IMR-90 (cell line): ENCODE results near the gene AMZ2. TPM values are rescaled to one million over a fixed set of nuclear protein-coding genes. Genes with fewer than 3 reads are reported as not detected.

ENCODE experiments used
- ATAC-seq: fragments of 200-7000 bp; cut with Tn5 transposase; 2 replicates; pipeline ENCODE4 v1.9.1; 2020; ENCODE audit warnings: low read depth, mild to moderate bottlenecking, moderate library complexity
- BruUV-seq: library from RNA; stranded (reverse); fragments of 400-500 nt; replicated peaks from 2 replicates; lab custom pipeline; 2021; lab: Mats Ljungman, UMichigan
- CTCF ChIA-PET: fragments of 300-600 bp; formaldehyde crosslinking; extraction: SDS; loops from one replicate; lab custom pipeline; 2021; ENCODE audit warnings: antibody characterized with exemption; lab: Yijun Ruan, JAX
- POLR2A ChIA-PET: fragments of 300-600 bp; sonication (Branson Sonifier 250); formaldehyde crosslinking; loops from one replicate; lab custom pipeline; 2022; ENCODE audit warnings: antibody characterized with exemption; ENCODE audit not compliant: unreplicated experiment; lab: Charles Lee
- DNase-seq: peaks from one replicate; pipeline ENCODE4 v3.0.0; 2013
- H2AFZ ChIP-seq: replicated peaks from 2 replicates; pipeline ENCODE3; 2013; ENCODE audit warnings: low read length, mild to moderate bottlenecking; ENCODE audit not compliant: poor library complexity
- H2AK5ac ChIP-seq: 2 replicates; pipeline ENCODE4 v1.6.1; 2013; ENCODE audit warnings: low read depth, low read length, inconsistent platforms
- H2AK9ac ChIP-seq: replicated peaks from 2 replicates; pipeline ENCODE3; 2013; ENCODE audit warnings: mild to moderate bottlenecking, low read depth, low read length, moderate library complexity; ENCODE audit not compliant: poor library complexity
- H2BK120ac ChIP-seq: 2 replicates; pipeline ENCODE4 v1.6.1; 2013; ENCODE audit warnings: low read depth, low read length, inconsistent platforms
- H2BK15ac ChIP-seq: 3 replicates; pipeline ENCODE4 v1.6.1; 2013; ENCODE audit warnings: low read depth, low read length, inconsistent platforms
- H2BK20ac ChIP-seq: 2 replicates; pipeline ENCODE4 v1.6.1; 2013; ENCODE audit warnings: low read depth, mild to moderate bottlenecking, inconsistent platforms, low read length, moderate library complexity
- H2BK5ac ChIP-seq: 2 replicates; pipeline ENCODE4 v1.6.1; 2013; ENCODE audit warnings: mild to moderate bottlenecking, low read depth, low read length, inconsistent platforms; ENCODE audit not compliant: poor library complexity, severe bottlenecking
- H3K14ac ChIP-seq: replicated peaks from 2 replicates; pipeline ENCODE4 v1.6.1; 2013; ENCODE audit warnings: low read depth, low read length, inconsistent platforms
- H3K18ac ChIP-seq: 2 replicates; pipeline ENCODE4 v1.6.1; 2013; ENCODE audit warnings: low read depth, low read length, control low read depth
- H3K23ac ChIP-seq: 2 replicates; pipeline ENCODE4 v1.6.1; 2013; ENCODE audit warnings: low read depth, low read length, inconsistent platforms
- H3K27ac ChIP-seq: 2 replicates; pipeline ENCODE4 v1.5.1; 2013; ENCODE audit warnings: mild to moderate bottlenecking, control low read depth, low read length; ENCODE audit not compliant: insufficient read depth
- H3K27me3 ChIP-seq: 2 replicates; pipeline ENCODE4 v1.6.1; 2013; ENCODE audit warnings: low read length; ENCODE audit not compliant: control insufficient read depth, insufficient read depth
- H3K36me3 ChIP-seq: 2 replicates; pipeline ENCODE4 v1.6.1; 2013; ENCODE audit warnings: low read length, mixed read lengths; ENCODE audit not compliant: control insufficient read depth, insufficient read depth
- H3K4ac ChIP-seq: 2 replicates; pipeline ENCODE4 v1.6.1; 2013; ENCODE audit warnings: low read depth, low read length, inconsistent platforms
- H3K4me1 ChIP-seq: 2 replicates; pipeline ENCODE4 v1.6.1; 2013; ENCODE audit warnings: low read length, mixed read lengths; ENCODE audit not compliant: control insufficient read depth, insufficient read depth
- H3K4me2 ChIP-seq: 2 replicates; pipeline ENCODE4 v1.6.1; 2013; ENCODE audit warnings: low read depth, mild to moderate bottlenecking, control low read depth, low read length, moderate library complexity
- H3K4me3 ChIP-seq: 2 replicates; pipeline ENCODE4 v1.5.1; 2013; ENCODE audit warnings: low read depth, mild to moderate bottlenecking, control low read depth, low read length, moderate library complexity; ENCODE audit not compliant: insufficient read depth
- H3K56ac ChIP-seq: 2 replicates; pipeline ENCODE4 v1.6.1; 2013; ENCODE audit warnings: low read length, inconsistent platforms; ENCODE audit not compliant: insufficient read depth; ENCODE audit errors: extremely low read depth
- H3K79me1 ChIP-seq, 2 experiments: 2 replicates each; pipeline ENCODE4 v1.6.1; 2013; ENCODE audit warnings: low read length in 2 of 2, inconsistent platforms in 1 of 2, low read depth in 1 of 2
- H3K9ac ChIP-seq: 2 replicates; pipeline ENCODE4 v1.6.1; 2013; ENCODE audit warnings: low read depth, low read length, control low read depth
- H3K9me1 ChIP-seq: 2 replicates; pipeline ENCODE4 v1.6.1; 2013; ENCODE audit warnings: low read length, inconsistent platforms; ENCODE audit not compliant: insufficient read depth
- H3K9me3 ChIP-seq: 2 replicates; pipeline ENCODE4 v1.6.1; 2013; ENCODE audit warnings: low read length; ENCODE audit not compliant: control insufficient read depth, insufficient read depth
- H4K20me1 ChIP-seq: 2 replicates; pipeline ENCODE4 v1.6.1; 2013; ENCODE audit warnings: low read length, inconsistent platforms; ENCODE audit not compliant: insufficient read depth
- H4K5ac ChIP-seq: 2 replicates; pipeline ENCODE4 v1.6.1; 2013; ENCODE audit warnings: mild to moderate bottlenecking, low read depth, low read length, control low read depth
- H4K8ac ChIP-seq, 2 experiments: 2 replicates each; pipeline ENCODE4 v1.6.1; 2013; ENCODE audit warnings: low read depth in 2 of 2, low read length in 2 of 2, control low read depth in 1 of 2, inconsistent platforms in 1 of 2
- H4K91ac ChIP-seq: 2 replicates; pipeline ENCODE4 v1.6.1; 2013; ENCODE audit warnings: low read depth, low read length, inconsistent platforms; ENCODE audit not compliant: insufficient read depth
- BHLHE40 ChIP-seq: fragments of 150-350 bp; IDR thresholded peaks from 2 replicates; pipeline ENCODE4 v1.6.1; 2016; ENCODE audit warnings: mild to moderate bottlenecking, low read depth, low read length
- CEBPB ChIP-seq: IDR thresholded peaks from 2 replicates; pipeline ENCODE4 v1.6.1; 2012; ENCODE audit warnings: low read depth, low read length, improper control_type of control experiment
- CHD1 ChIP-seq: IDR thresholded peaks from 2 replicates; pipeline ENCODE4 v1.6.1; 2012; ENCODE audit warnings: low read depth, low read length, improper control_type of control experiment
- ELK1 ChIP-seq: fragments of 150-350 bp; IDR thresholded peaks from 2 replicates; pipeline ENCODE4 v1.6.1; 2016; ENCODE audit warnings: low read depth, mild to moderate bottlenecking, low read length, moderate library complexity, borderline replicate concordance
- FOS ChIP-seq: fragments of 150-350 bp; IDR thresholded peaks from 2 replicates; pipeline ENCODE4 v1.6.1; 2016; ENCODE audit warnings: low read depth, low read length
- MAFK ChIP-seq: IDR thresholded peaks from 2 replicates; pipeline ENCODE4 v1.6.1; 2012; ENCODE audit warnings: low read depth, low read length, improper control_type of control experiment
- MAZ ChIP-seq: IDR thresholded peaks from 2 replicates; pipeline ENCODE4 v1.6.1; 2012; ENCODE audit warnings: low read depth, mild to moderate bottlenecking, low read length, improper control_type of control experiment, moderate library complexity, borderline replicate concordance
- MXI1 ChIP-seq: IDR thresholded peaks from 2 replicates; pipeline ENCODE4 v1.6.1; 2012; ENCODE audit warnings: low read depth, mild to moderate bottlenecking, low read length, moderate library complexity, borderline replicate concordance
- NFE2L2 ChIP-seq: fragments of 150-350 bp; IDR thresholded peaks from 2 replicates; pipeline ENCODE4 v1.6.1; 2016; ENCODE audit warnings: low read depth, mild to moderate bottlenecking, low read length
- POLR2A ChIP-seq: IDR thresholded peaks from 2 replicates; pipeline ENCODE4 v1.6.1; 2012; ENCODE audit warnings: mild to moderate bottlenecking, low read depth, low read length
- RCOR1 ChIP-seq: IDR thresholded peaks from 2 replicates; pipeline ENCODE4 v1.6.1; 2012; ENCODE audit warnings: mild to moderate bottlenecking, low read length, improper control_type of control experiment; ENCODE audit not compliant: insufficient replicate concordance
- RFX5 ChIP-seq: IDR thresholded peaks from 2 replicates; pipeline ENCODE4 v1.8.0; 2012; ENCODE audit warnings: low read depth, mild to moderate bottlenecking, low read length, moderate library complexity
- SMC3 ChIP-seq: fragments of 150-350 bp; IDR thresholded peaks from 2 replicates; pipeline ENCODE4 v1.6.1; 2016; ENCODE audit warnings: low read depth, mild to moderate bottlenecking, antibody characterized with exemption, low read length, moderate library complexity
- WGBS, 2 experiments: methylation state at CpG; one replicate each; pipeline versions ENCODE4 v1.1.5 to v1.1.7; 2013; ENCODE audit warnings: missing lambda C conversion rate in 2 of 2; ENCODE audit not compliant: insufficient read length in 1 of 2; ENCODE audit errors: extremely low coverage in 2 of 2; 5-methylcytosine and 5-hydroxymethylcytosine counted together
- dilution Hi-C: fragments of 300-500 bp; cut with HindIII; formaldehyde crosslinking; loops from one replicate; pipeline ENCODE4 v1.14.3; 2018; ENCODE audit warnings: low sequenced_read_pairs; ENCODE audit not compliant: unreplicated experiment
- in situ Hi-C: fragments of 300-500 bp; cut with MboI; formaldehyde crosslinking; loops from 3 replicates; pipeline ENCODE4 v1.14.3; 2019; ENCODE audit warnings: low sequenced_read_pairs, inconsistent platforms, mixed read lengths
- intact Hi-C: fragments of 100-400 bp; cut with micrococcal nuclease; formaldehyde crosslinking; loops from 2 replicates; pipeline ENCODE4 v1.10.0; 2022
- polyA plus RNA-seq, 3 experiments: library from polyadenylated mRNA; depleted of rRNA; stranded (reverse); fragments of >200 nt; gene quantifications; 2 replicates each; pipeline ENCODE4 v1.2.3, GENCODE V29; 2012; ENCODE audit warnings: low replicate concordance in 1 of 3
- total RNA-seq: library from RNA; depleted of rRNA; stranded (reverse); fragments of >200 nt; gene quantifications from 2 replicates; pipeline ENCODE4 v1.2.3, GENCODE V29; 2012
- TF ChIP-seq, protein P1 (sequence below): conservative IDR thresholded peaks from 2 replicates; pipeline ENCODE4 v1.5.1; 2012; ENCODE audit warnings: mild to moderate bottlenecking, low read depth, low read length, improper control_type of control experiment

The AMZ2 gene
- total and polyA plus RNA-seq, 2 of the 4 experiments (the other 2 are of a cell fraction) = 65.4 to 90.2 TPM

DNA sequence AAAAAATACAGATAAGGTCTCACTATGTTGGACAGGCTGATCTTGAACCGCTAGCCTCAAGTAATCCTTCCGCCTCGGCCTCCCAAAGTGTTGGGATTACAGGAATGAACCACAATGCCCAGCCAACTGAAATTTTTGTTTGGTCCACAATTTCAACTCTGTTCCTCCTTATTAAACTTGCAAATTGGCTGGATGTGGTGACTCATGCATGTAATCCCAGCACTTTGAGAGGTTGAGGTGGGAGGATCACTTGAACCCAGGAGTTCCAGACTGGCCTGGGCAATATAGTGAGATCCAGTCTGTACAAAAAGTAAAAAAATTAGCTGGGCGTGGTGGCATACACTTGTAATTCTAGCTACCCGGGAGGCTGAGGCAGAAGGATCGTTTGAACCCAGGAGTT lies 56.9 kb downstream of the AMZ2 start:
- no peak overlapping the region for H3K9ac ChIP-seq

More for the DNA sequence above, 56.9 kb downstream of the AMZ2 start:
- no peak overlapping the region for H3K18ac ChIP-seq
- no peaks in the 10 kb centered on the region for H3K36me3 ChIP-seq
- H3K79me1 ChIP-seq = no peaks in the 10 kb centered on the region
- H3K9me1 ChIP-seq = no peaks in the 10 kb centered on the region
- H4K5ac ChIP-seq = no peak overlapping the region
- intact Hi-C loops (no loop called here), dilution Hi-C loops (no loop called here), in situ Hi-C loops (no loop called here)
- H2AK5ac ChIP-seq = no peak overlapping the region
- H3K27ac ChIP-seq = no peak overlapping the region
- H4K20me1 ChIP-seq = no peaks in the 10 kb centered on the region
- H3K23ac ChIP-seq = no peak overlapping the region
- no peak overlapping the region for H3K4me2 ChIP-seq
- no peak overlapping the region for H2BK15ac ChIP-seq
- TF ChIP-seq MXI1 (no peak), POLR2A (no peak), MAFK (no peak), ELK1 (no peak), BHLHE40 (no peak), NFE2L2 (no peak), RCOR1 (no peak), SMC3 (no peak), MAZ (no peak), FOS (no peak), CEBPB (no peak), CHD1 (no peak), RFX5 (no peak)
- TF ChIP-seq, protein P1, sequence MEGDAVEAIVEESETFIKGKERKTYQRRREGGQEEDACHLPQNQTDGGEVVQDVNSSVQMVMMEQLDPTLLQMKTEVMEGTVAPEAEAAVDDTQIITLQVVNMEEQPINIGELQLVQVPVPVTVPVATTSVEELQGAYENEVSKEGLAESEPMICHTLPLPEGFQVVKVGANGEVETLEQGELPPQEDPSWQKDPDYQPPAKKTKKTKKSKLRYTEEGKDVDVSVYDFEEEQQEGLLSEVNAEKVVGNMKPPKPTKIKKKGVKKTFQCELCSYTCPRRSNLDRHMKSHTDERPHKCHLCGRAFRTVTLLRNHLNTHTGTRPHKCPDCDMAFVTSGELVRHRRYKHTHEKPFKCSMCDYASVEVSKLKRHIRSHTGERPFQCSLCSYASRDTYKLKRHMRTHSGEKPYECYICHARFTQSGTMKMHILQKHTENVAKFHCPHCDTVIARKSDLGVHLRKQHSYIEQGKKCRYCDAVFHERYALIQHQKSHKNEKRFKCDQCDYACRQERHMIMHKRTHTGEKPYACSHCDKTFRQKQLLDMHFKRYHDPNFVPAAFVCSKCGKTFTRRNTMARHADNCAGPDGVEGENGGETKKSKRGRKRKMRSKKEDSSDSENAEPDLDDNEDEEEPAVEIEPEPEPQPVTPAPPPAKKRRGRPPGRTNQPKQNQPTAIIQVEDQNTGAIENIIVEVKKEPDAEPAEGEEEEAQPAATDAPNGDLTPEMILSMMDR = no peak
- H4K8ac ChIP-seq = no peak overlapping the region
- no peak overlapping the region for H2BK120ac ChIP-seq
- no peak overlapping the region for H2BK5ac ChIP-seq
- H2AFZ ChIP-seq = no peak overlapping the region
- H2AK9ac ChIP-seq = no peak overlapping the region
- POLR2A ChIA-PET = no interaction called here
- ATAC-seq (no peak), DNase-seq (no peak)
- no peak overlapping the region for H3K4me3 ChIP-seq
- H3K14ac ChIP-seq = no peak overlapping the region
- H3K27me3 ChIP-seq = no peaks in the 10 kb centered on the region
- no peaks in the 10 kb centered on the region for H3K9me3 ChIP-seq
- BruUV-seq = no TSS peak
- CTCF ChIA-PET = no interaction called here
- no peak overlapping the region for H3K56ac ChIP-seq
- WGBS, 2 experiments = no CpG with 5 or more reads among the region's 6 CpGs
- no peak overlapping the region for H3K4ac ChIP-seq
- peaks cover 3% of the 10 kb centered on the region; the same call in 1 of the 2 replicates for H3K4me1 ChIP-seq
- H2BK20ac ChIP-seq = no peak overlapping the region
- no peak overlapping the region for H4K91ac ChIP-seq
